RCC 7860 (cell line): ENCODE results near the gene CALD1.

Experiments
- DNase-seq: peaks from one replicate; pipeline ENCODE4 v3.0.0-alpha.2; 2015; ENCODE audit warnings: low spot score
- FAIRE-seq: peaks from 2 replicates; lab custom pipeline; 2012; peaks lifted over from hg19 to GRCh38; lab: Jason Lieb, UNC

The CALD1 gene

DNA sequence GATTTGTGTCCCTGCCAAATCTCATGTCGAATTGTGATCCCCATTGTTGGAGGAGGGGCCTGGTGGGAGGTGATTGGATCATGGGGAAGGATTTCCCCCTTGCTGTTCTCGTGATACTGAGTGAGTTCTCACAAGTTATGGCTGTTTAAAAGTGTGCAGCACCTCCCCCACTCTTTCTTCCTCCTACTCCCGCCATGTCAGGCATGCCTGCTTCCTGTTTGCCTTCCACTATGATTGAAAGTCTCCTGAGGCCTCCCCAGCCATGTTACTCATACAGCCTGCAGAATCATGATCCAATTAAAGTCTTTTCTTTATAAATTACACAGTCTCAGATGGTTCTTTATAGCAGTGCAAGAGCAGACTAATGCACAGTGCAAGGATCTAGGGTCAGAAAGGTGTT is 75.4 kb downstream of the CALD1 start:
- FAIRE-seq (no peak), DNase-seq (no peak)

DNA sequence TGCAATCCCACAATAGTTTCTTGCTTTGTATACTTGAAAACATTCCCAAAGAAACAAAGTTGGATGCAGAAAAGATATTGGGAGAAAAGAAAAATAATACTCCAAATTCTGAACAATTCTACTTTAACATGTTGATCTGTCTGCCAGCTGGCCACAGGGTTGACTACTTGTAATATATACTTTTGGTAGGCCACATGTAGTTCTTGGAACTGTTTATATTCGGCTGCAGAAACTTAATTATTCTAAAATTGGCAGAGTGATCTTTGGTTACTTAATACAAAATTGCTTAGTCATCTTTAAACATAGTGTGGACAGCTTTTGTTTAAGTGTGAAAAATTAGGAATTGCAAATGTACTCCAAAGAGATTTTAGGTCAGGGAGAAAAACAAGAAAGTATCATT is 76.0 kb downstream of the CALD1 start:
- FAIRE-seq (no peak), DNase-seq (no peak)

DNA sequence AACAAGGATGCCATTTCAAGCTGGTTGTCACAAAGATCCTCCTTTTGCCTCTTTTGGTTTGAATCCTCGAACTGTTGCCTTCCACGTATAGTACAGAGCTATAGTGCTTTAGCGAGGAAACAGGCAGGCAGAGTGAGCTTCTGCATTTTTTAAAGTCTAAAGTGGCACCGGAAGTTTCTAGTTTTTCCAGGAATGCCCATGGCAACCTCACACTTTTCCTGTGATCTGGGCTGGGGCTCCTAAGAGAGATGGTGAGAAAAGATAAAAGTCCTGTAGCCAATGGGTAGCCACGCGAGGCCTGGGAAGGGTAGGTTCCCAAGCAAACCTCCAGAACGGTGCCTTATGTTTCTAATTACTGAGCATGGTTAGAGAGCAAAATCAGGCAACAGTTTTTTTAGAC is 76.7 kb downstream of the CALD1 start:
- no peak for DNase-seq
- no peak for FAIRE-seq

DNA sequence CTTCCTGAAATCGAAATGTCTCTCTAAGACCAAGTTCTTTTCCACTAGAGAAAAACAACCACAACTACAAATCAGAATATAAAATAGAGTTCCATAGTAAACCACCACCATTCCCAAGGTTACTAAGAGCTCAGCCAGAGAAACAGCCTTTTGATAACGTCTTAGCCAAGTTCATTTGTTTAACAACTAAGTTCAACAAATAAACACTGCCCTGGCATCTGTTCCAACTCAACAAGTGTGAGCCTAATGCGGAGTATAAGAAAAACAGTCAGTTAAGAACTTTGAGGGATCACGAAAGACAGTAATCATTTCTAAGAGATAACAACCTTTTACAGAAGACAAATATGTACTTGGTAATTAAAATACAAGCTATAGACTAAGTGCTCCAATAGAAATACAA is 77.3 kb downstream of the CALD1 start:
- FAIRE-seq (no peak), DNase-seq (no peak)

DNA sequence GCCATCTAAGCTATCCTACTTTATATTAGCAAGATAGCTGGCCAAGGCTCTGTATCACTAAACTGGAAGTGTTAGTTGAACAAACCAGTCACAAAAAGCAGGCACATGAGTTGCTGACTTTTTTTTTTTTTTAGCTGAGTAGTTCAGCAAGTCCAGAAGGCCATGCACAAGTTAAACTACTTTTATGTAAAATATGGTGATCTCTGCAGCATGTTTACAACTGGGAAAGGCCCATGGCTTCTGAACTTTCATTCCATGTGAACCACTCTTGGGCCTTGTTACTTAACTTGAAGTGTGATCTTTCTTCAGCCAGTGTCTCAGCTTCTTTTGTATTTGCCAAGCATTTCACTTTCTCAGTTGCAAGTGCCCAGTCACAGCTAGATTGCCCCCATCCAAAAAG is 78.5 kb downstream of the CALD1 start:
- no peak for DNase-seq
- FAIRE-seq: no peak

DNA sequence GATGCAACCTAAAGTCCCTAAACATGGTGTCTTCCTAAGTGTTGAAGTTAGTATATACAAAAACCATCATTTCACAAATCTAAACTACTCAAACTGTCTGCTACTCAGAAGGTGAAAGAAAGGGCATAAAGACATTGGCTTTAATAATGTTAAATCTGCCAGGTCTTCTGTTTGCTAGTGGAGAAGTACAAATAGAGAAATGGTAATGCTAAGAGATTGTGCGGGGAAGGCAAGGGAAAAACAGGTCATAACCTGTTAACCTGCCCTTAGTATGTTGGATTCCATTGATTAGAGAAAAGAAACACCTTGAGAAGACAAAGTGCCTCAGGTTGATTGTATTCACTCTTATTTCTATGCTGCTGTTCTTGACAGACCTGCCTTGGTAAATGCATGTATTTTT is 80.3 kb downstream of the CALD1 start:
- DNase-seq (no peak), FAIRE-seq (no peak)

DNA sequence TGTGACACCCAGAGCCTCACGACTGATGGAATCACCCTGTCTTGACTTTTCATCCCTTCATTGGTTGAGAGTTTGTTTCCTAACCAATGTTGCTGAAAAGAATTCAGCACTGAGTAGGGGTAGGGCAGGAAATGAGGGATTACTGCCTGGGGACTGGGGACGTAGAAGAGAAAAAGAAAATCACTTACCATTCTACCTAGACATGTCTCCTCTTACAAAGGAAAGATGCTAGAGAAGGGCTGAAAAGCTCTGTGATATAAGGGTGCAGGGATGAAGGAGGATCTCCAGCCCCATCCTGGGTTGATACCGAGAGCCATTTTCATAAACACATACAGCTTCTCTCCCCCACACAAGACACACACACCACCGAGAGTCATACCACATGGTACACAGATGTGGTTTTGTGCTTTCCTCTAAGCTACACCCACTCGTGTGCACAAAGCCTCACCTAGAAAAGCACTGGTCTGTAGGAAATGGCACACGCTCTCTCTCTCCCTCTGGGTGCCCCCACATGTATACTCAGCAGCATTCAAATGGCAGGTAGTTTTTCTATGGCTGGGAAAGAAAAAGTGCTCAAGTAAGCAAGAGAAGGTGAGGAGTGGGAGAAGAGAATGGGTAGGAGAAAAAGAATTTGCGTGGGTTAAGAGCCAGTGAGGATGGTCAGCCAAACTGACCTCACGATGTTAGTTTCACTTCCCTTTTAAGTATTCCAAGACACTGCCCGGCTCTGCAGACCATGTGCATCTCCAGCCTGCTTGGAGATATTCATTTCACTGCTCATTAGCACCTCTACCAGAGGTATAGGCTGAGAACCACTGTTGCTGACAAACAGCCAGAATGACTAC is 85.8 kb downstream of the CALD1 start:
- no peak for DNase-seq
- no peak for FAIRE-seq

DNA sequence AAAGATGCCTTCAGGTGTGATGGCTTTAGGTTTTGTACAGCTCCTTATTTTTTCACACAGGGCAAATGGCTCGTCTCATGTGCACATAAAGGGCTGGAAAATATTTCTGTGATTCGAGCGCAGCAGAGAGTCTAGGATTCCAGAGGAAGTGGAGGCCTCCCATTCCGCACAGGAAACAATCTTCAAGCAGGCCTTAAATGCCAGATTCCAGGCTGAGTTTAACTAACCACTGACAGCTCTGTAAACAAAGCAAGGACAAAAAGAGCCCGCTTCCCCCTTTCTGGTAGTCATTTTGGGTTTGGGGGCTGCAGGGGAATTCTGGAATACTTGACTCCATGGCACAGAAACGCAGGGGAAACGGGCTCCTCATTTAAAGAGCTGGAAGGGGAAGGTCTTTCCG is 87.2 kb downstream of the CALD1 start:
- FAIRE-seq (no peak), DNase-seq (no peak)

DNA sequence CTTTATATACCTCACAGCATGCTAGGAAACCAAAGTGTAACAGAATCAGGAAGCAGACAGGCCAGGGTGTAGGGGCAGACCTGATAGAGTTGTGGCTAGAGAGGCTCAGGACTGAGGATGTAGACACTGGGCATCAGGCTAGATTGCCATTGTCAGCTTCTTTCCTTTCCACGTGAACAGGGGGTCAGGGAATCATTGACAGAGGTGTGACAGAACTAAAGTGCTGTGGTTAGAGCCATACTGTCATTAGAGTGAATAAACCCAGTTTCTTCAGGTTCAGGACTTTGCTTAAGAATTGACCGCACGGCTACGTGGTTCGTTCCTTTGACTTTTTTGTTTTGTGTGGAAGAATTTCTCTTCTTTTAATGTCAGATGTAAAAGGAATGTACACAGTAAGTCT is 90.7 kb downstream of the CALD1 start:
- DNase-seq (no peak), FAIRE-seq (no peak)

DNA sequence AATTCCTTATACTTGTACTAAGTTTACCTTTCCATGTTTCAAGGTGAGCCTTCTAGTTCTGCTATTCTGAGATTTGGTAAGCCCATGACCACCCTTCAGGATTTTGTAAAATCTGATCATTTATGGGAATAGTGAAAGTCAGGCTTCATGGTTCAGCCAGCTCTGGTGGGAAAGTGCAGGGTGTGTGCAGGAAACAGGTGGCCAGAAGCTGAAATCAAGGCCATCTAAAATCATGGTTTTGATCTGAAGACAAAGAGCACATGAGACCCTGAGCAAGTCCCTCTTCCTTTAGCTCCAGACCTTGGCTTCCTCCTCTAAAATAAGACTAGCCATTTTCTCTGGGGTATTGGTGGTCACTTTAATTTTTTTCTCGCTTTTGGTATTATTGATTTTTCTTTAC is 91.3 kb downstream of the CALD1 start:
- no peak for DNase-seq
- FAIRE-seq: no peak

DNA sequence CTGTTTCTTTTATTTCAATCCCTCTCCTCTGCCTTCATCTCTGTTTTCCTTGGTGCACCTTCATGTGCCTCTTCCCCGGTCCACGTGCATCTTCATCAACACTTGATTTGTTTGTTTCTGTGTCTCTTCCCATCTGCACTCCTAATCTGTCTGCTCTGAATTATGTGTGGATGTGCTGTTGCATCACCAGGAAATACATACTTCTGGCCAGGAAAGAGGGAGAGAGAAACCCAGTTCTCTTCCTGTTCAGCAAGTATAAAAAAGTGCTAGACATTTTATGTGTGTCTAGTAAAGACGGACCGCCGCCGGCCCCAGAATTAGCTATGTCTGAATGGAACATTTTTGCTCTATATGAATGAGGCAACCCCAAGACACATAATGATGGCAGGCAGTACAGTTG is 93.8 kb downstream of the CALD1 start:
- FAIRE-seq: no peak

DNA sequence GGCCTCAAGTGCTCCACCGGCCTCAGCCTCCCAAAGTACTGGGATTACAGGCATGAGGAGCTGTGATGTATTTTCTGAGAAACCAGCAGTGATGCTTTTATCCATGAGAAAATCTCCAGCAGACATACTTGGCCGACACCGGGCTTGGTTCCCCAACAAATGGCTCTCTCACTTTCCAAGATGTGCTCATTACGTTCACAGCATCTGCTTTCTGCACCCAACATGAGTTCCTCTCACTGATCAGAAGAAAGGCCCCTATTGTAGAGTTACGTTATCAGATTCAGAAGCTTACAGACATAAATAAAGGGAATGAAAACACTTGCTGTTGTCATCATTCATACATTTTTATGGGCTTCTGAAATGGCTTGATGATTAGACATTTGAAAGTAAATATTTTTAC is 95.0 kb downstream of the CALD1 start:
- no peak for FAIRE-seq
- no peak for DNase-seq

More for the DNA sequence above, 93.8 kb downstream of the CALD1 start:
- no peak for DNase-seq

DNA sequence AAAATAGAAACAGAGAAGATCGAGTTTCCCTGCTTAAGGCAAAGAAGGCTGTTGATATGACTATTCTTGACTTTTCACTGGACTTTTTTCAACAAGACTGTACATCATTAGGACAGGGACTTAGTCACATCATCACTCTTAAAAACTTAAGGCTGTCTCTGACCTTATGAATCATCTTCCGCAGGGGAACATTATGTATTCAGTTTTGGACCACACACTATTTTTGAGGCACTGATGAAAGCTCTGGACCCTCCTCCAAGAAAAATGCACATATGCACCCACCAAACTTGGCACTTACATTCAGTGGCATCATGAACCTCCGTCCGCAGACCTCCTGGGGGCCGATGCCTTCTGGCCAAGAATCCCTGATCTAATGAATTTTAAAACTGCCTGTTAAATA is 96.4 kb downstream of the CALD1 start:
- FAIRE-seq (no peak), DNase-seq (no peak)

DNA sequence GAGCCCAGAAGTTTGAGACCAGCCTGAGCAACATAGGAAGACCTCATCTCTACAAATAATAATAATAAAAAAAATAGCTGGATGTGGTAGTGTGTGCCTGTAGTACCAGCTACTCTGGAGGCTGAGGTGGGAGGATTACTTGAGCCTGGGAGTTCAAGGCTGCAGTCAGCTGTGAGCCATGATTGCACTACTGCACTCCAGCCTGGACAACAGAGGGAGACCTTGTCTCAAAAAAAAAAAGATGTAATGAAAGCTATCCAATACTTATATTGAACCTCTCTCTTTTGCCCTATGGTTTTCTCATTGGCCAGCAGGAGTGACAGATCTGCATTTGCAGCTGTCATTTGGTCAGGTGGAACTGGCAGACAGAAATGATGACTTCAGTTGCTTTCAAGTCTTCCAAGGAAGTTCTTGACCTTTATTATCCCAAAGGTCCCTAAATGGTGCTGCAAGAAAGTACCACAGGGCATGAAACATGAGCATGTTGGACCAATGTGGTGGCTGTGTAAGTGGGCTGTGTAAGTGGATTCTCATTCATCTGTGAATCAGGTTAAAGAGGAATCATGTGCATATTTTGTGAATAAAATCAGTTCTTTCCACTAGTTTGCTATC is 99.4 kb downstream of the CALD1 start:
- no peak for FAIRE-seq
- no peak for DNase-seq

DNA sequence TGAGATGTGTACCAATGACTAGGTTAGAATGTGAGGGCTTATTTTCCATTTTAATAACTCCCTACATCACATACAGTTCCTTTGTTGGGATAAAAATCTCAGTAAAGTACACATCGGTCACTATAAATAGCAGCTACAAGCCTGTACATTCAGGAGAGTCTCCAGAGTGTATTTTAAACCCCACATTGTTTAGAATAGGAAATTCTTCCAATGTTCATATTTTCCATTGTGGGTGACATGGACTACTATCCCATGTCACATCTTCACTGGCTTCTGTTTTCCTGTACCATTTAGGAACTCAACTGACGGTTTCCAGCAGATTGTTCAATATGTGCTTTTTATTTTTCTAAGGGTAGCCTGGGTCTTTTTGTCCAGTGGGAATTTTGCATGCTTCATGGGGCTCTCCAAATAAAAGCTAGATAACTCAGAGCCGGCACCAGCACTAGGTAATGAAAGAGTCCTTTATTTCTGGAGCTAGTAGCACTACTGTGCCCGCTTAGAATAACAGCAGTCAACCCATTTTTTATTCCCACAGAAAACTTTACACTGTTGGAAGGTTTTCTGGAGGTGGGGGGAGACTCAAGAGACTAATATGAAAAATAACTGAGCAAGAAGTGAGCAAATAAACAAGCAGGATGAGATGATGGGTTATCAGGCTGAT is 100.5 kb downstream of the CALD1 start:
- DNase-seq (no peak), FAIRE-seq (no peak)

DNA sequence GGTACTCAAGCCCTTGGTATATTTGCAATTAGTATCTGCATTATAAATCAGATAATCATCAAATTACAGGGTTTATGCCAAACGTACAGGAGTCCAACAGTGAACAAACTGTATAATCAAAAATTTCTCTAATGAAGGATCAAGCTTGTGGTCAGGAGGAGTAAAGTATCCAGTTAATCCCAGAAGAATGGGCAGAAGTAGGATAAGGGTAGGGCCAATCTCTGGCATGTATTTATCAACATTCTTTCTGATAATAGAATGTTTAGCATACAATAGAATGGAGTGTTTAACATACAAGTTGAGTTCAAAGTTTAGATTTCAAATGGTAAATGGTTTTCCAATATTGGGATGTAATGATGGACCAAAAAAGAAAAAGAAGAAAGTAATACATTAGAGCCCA is 103.0 kb downstream of the CALD1 start:
- DNase-seq (no peak), FAIRE-seq (no peak)

DNA sequence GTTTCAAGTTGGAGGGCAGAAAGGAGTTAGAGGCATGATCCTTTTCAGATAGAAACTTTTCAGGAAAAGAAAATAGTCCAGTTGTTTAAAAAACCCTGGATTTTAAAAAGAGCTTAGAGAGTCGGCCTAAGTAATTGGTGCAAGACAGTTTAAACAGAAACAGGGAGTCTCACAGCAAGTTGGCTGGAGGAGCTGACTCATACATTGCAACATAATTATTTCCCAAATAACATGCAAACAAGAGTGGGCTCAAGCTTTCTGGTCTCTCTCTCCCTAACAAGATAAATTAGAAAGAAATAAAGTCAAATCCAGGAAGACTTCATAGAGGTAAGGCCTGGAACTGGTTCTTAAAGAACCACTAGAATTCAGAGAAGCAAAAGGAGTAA is 106.5 kb downstream of the CALD1 start:
- FAIRE-seq (peak; percentile 56), DNase-seq (peak; percentile 46)

DNA sequence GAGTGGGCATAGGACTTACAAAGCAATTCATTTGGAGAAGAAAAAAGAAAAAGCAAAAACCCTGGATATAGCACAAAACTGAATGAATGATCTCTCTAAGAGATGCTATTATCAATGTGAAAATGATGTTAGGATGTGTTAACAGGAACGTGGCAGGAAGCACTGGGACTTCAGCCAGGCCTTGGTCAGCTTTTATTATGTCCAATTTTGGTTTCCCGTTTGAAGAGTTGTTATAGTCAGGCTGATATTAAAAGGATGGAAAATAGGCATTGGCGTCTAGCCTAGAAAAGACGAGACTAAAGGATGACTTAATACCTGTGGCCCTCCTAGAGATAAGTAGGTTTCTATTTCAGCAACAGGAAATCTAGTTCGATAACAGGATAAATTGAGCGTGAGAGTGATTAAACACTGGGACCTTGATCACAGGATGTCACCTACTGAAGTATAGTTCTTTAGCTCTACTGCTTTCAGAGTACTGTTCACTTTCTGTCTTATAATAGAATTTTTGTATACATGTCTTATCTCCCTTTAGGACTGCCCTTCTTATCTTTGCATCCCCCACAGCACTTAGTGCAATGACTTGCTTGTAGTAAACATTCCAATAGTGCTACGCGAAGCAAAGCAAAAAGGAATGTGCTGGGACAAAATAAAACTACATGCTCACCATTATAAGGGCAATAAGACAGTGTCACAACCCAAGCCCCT is 107.1 kb downstream of the CALD1 start:
- DNase-seq (peak; percentile 64), FAIRE-seq (peak; percentile 48)

DNA sequence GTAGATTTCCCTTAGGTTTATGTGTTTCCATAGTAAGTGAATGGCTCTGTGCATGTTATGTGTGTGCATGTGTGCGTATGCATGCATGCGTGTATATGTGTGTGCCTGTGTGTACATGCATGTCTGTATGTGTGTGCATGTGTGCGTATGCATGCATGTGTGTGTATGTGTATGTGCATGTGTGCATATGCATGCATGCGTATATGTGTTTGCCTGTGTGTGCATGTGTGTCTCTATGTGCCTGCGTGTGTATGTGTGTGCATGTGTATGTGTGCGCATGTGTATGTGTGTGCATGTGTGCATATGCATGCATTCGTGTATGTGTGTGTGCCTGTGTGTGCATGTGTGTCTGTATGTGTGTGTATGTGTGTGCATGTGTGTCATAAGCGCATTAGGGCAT is 108.1 kb downstream of the CALD1 start:
- FAIRE-seq: no peak

DNA sequence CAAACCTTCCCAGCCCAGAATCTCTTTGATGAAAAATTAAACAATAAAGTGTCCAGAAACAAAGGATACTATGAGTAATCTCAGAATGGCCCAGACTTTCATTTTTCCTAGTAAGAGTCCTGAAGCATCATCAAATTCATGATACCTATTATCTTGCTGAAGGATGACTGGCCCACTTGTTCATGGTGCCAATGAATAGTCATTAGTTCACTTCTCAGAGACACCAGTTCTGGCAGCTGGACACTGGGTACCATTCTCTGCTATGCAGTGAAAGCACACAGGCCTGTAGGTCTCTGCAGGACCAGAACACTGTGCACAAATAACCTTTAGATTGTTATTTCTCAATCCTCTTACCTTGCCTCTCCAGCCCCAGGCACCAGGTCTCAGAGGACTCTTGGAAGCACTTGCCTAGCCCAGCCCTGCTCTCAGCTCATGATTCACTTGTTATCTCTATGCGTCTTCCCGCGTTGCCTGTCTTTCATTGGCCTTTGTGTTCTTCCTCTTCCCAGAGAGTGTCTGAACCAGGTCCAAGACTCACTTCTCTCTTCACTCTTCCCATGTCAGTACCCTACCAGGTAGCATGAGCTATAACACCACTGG is 108.8 kb downstream of the CALD1 start:
- FAIRE-seq: no peak

More for the DNA sequence above, 108.1 kb downstream of the CALD1 start:
- no peak for DNase-seq

More for the DNA sequence above, 108.8 kb downstream of the CALD1 start:
- no peak for DNase-seq
